ENCODE data around the gene TRDMT1. TPM values are rescaled to one million over a fixed set of nuclear protein-coding genes. Genes with fewer than 3 reads are reported as not detected.

TRDMT1 gene
- total RNA-seq, 1 experiment from 2014 or later: 20.2 TPM

GRCh38 chr10:17208476-17208875 is 7.0 kb upstream of the TRDMT1 start:
- Histone ChIP-seq H2BK20ac (ENCODE audit: low read depth, low read length, poor library complexity, severe bottlenecking) (no peak overlapping the region), H2AFZ (ENCODE audit: low read length) (no peak overlapping the region), H4K91ac (ENCODE audit: insufficient read length, low read depth, low read length) (no peak overlapping the region), H3K79me1 (ENCODE audit: insufficient read depth, low read depth, low read length, poor library complexity, severe bottlenecking) (no peaks in the 10 kb centered on the region), H4K5ac (ENCODE audit: insufficient read length, low read depth, low read length) (no peak overlapping the region), H3K23ac (ENCODE audit: insufficient read length, low read depth, low read length) (no peak overlapping the region), H4K8ac (replicated peaks; ENCODE audit: insufficient read length, low read depth, low read length) (no peak overlapping the region), H3K14ac (ENCODE audit: insufficient read depth, low read length) (no peak overlapping the region), H2BK5ac (ENCODE audit: insufficient read length, low read length) (no peak overlapping the region), H2BK12ac (ENCODE audit: insufficient read length, low read depth, low read length) (no peak overlapping the region), H3K27me3 (ENCODE audit: insufficient read depth, low read length) (no peaks in the 10 kb centered on the region), H3K9ac (ENCODE audit: extremely low read depth, insufficient read length, low read length) (no peak overlapping the region), H3K9me3 (ENCODE audit: control insufficient read depth, low read depth, low read length) (no peaks in the 10 kb centered on the region), H2BK15ac (ENCODE audit: low read depth, low read length) (no peak overlapping the region), H3K27ac (ENCODE audit: insufficient read length, low read depth, low read length) (no peak overlapping the region), H3T11ph (ENCODE audit: low read length) (no peak overlapping the region), H3K4me2 (ENCODE audit: insufficient read depth, insufficient read length, low read length) (no peak overlapping the region), H3K4me1 (ENCODE audit: insufficient read depth, low read length) (no peaks in the 10 kb centered on the region; the same call in 1 of the 2 replicates), H4K20me1 (ENCODE audit: control insufficient read depth, insufficient read depth, insufficient read length) (no peaks in the 10 kb centered on the region), H2AK5ac (ENCODE audit: insufficient read length, low read length) (no peak overlapping the region), H2BK120ac (ENCODE audit: low read depth, low read length, poor library complexity, severe bottlenecking) (no peak overlapping the region), H3K23me2 (ENCODE audit: insufficient read length, low read depth, low read length, poor library complexity, severe bottlenecking) (no peaks in the 10 kb centered on the region), H3K79me2 (ENCODE audit: insufficient read depth, low read length) (no peaks in the 10 kb centered on the region), H3K18ac (ENCODE audit: insufficient read length, low read depth, low read length) (no peak overlapping the region), H3K4ac (ENCODE audit: low read depth, low read length) (no peak overlapping the region), H3K56ac (ENCODE audit: insufficient read length, low read depth, low read length) (no peak overlapping the region)
- no peaks in the 10 kb centered on the region for H3K27me3 Mint-ChIP-seq (ENCODE audit: low read depth)
- H3K4me1 Mint-ChIP-seq: peaks cover 24 to 32% of the 10 kb centered on the region in 2 experiments
- no peak for TF ChIP-seq CTCF (conservative IDR thresholded peaks at IDR 0.05)
- H3K36me3 Mint-ChIP-seq (ENCODE audit: insufficient read depth in 1 of 3, low read depth in 3 of 3): no peaks in the 10 kb centered on the region
- H3K9me3 Mint-ChIP-seq: no peaks in the 10 kb centered on the region
- no peak for DNase-seq
- no peak overlapping the region for H3K27ac Mint-ChIP-seq
- H3K4me3 Mint-ChIP-seq: no peak overlapping the region

Measured in H9 (cell line).